CD4-positive, alpha-beta T cell treated with Interleukin-6 for 4 hours (primary cell): ENCODE results near the gene CCDC183.
"Not testable (repeated sequence)": the region's sequence is repeated elsewhere in the genome, so short reads cannot be mapped to it uniquely, and the experiment has no call there.

Experiments used
- DNase-seq: peaks from one replicate; pipeline ENCODE4 v3.0.0-alpha.2; 2020; ENCODE audit warnings: mixed read lengths

The CCDC183 gene

DNA sequence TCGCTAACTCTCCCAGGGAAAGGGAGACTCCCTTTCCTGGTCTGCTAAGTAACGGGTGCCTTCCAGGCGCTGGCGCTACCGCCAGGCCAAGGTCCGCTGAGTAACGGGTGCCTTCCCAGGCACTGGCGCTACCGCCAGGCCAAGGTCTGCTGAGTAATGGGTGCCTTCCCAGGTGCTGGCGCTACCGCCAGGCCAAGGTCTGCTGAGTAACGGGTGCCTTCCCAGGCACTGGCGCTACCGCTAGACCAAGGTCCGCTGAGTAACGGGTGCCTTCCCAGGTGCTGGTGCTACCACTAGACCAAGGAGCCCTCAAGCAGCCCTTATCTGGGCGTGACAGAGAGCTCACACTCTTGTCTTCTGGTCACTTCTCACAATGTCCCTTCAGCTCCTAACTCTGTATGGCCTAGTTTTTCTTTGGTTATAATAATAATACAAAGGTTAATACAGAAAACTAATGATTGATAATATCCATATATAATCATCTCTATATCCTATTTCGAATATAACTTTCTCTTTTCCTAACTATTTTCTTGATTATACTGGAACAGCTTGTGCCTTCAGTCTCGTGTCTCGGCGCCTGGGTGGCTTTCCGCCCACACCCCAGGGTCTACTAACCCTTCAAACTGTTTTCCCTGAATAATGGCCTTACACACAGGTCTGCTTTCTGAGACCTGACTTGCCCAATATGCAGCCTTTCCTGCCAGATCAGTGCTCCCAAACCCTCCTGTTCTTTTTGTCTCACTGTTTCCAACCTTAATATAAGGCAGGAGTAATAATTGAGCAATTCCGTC is 10.4 kb upstream of the CCDC183 start:
- not testable (repeated sequence) for DNase-seq

DNA sequence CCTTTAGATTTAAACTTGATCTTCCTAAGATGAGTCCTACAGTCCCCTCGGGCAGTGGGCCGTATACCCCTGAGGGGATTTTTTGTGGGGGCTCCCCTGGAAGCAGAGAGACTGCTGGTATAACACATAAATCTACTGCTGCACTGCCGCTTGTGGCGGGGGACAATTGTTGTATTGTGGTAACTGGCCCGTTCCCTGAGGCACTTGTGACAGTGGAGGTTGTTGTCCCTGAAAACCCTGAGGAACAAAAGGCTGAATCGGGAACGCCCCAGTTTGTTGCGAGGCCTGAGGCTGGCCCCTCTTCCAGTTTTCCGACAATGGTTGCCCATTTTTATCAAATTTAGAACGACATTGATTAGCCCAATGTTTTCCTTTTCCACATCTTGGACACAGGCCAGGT is 9.7 kb upstream of the CCDC183 start:
- DNase-seq = no peak

DNA sequence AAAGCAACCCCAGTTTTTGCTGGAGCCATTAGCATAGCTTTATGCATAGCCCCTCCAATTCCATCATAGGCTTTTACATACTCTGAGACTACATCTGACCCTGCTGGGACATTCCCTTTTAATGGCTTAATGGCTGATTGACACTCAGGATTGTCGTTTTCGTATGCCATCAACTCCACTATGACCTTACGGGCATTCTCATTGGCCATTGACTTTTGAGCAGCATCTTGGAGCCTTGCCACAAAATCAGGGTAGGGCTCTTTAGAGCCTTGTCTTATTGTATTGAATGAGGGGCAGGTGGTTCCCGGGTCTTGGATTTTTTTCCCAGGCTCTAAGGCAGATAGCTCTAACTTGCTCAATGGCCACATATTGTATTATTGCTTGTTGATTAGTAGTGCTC is 9.2 kb upstream of the CCDC183 start:
- DNase-seq = not testable (repeated sequence)

DNA sequence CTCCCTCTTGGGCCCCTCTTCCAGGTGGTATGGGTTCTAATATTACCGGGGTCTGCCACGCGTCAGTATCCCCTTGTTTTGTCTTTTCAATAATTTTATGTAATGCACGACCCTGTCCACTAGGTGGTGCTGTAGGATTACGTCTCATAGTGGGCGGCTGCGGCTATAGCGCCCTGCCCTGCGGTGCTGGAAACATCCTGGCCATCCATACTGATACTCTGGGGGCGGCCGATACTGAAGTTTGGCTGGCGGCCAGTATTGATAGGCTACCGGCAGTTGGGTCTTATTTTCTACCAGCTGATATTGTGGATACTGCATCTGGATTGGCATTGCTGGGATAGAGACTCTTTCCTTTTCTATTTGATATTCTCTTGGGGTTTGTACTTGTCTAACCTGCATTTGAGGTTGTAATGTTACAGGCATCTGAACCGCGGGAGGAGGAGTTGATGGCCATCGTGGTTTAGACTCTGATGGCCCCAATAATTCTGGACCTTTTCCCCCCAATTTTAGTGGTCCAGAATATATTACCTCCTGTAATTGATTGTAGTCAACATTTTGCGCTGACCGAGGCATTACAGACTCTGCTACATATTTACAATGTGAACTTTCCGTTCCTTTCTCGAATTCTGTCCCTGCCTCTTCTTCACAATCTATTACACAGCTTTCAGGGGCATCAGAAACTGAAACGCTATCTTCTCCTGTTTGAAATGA is 8.3 kb upstream of the CCDC183 start:
- peak; percentile 72 for DNase-seq

DNA sequence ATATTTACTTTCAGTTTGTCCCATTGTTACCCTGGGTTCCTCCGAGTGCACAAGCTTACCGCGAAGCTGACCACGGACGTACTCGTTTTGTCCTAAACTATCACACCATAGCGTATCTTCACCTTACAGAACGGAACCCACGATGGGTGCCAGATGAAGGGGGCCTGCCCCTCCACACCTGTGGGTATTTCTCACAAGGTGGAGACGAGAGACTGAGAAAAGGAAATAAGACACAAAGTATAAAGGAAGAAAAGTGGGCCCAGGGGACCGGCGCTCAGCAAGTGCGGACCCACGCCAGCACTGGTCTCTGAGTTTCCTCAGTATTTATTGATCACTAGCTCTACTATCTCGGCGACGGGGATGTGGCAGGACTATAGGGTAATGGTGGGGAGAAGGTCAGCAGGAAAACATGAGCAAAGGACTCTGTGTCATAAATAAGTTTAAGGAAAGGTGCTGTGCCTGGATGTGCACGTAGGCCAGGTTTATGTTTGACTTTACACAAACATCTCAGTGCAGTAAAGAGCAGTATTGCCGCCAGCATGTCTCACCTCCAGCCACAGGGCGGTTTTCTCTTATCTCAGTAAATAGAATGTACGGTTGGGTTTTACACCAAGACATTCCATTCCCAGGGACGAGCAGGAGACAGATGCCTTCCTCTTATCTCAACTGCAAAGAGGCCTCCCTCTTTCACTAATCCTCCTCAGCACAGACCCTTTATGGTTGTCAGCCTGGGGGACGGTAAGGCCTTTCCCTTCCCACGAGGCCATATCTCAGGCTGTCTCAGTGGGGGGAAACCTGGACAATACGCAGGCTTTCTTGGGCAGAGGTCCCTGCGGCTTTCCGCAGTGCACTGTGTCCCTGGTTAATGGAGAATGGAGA is 7.3 kb upstream of the CCDC183 start:
- not testable (repeated sequence) for DNase-seq

DNA sequence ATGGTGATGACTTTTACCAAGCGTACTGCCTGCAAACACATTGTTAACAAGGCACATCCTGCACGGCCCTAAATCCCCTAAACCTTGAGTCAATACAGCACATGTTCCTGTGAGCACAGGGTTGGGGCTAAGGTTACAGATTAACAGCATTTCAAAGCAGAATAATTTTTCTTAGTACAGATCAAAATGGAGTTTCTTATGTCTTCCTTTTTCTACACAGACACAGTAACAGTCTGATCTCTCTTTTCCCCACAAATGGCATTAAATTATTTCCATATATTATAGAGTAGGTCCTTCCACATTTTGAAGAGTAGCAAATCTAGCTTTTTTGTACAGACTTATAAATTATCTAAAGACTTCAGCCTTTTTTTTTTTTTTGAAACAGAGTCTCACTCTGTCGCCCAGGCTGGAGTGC is 6.6 kb upstream of the CCDC183 start:
- no peak for DNase-seq

DNA sequence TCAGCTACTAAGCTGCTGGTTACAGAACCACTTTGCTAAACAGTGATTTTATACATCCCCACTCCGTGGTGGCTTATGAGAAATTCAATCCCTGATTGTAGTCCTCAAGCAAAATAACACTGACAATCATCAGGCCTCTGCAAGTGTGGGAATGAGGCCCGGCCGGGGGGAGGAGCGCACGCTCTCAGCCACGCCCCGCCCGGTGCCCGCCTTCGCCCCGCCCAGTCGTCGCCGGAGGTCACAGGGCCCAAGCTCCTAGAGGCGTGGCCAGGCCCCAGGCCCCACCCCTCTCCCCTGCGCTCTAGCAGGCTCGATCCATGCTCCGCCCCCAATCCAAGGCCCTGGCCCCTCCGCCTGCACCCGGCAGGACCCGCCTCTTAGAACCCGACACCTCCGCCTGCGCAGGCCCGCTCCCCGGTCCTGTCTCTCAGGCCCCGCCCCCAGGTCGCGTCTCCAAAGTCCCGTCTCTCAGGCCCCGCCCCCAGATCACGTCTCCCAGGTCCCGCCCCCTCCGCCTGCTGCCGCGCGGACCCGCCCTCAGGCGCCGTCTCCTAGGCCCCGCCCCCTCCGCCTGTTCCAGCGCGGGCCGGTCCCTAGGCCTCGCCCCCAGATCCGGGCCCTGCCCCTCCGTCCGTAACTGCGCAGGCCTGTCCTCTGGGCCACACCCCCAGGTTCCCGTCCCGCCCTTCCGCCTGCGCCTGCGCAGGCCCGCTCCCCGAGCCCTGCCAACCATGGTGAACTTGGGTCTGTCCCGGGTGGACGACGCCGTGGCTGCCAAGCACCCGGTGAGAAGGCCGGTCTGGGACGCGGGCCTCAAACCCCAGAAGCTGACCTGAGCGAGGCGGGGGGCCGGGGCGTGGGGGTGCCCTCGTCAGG is 5.3 kb upstream of the CCDC183 start, which contains the start of gene TMEM141:
TMEM141 (plus strand) TSS at position 705 of the 876 bp plus-strand sequence; CDS start at position 732, 27 bp downstream.
- peak; percentile 100 for DNase-seq

DNA sequence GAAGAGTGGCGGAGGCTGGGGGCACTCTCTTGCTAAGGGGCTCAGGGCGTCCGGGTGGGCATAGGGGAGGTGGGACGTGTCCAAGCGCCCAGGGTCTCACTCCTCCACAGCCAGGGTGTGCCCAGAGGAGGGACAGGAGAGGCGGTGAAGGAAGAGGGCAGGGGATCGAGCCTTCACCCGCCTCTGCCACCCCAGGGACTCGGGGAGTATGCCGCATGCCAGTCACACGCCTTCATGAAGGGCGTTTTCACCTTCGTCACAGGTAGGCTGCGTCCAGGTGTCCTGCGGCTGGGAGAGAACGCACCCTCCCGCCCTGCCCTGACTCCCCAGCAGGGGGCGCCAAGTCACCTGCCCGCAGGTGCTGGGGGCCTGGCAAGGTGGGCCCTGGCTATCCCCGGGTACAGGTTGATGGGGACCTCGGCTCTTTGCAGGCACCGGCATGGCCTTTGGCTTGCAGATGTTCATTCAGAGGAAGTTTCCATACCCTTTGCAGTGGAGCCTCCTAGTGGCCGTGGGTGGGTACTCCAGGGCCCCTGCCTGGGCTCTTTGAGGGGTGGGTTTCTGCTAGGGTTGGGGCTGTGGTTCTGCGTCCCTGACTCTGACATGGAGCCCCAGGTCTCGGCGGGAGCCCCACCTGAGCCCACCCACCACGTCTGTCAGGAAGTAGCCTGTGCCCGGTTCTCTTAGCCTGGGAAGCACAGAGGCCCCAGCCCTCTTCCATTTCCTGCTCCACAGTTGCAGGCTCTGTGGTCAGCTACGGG is 4.4 kb upstream of the CCDC183 start:
- peak; percentile 71 for DNase-seq

DNA sequence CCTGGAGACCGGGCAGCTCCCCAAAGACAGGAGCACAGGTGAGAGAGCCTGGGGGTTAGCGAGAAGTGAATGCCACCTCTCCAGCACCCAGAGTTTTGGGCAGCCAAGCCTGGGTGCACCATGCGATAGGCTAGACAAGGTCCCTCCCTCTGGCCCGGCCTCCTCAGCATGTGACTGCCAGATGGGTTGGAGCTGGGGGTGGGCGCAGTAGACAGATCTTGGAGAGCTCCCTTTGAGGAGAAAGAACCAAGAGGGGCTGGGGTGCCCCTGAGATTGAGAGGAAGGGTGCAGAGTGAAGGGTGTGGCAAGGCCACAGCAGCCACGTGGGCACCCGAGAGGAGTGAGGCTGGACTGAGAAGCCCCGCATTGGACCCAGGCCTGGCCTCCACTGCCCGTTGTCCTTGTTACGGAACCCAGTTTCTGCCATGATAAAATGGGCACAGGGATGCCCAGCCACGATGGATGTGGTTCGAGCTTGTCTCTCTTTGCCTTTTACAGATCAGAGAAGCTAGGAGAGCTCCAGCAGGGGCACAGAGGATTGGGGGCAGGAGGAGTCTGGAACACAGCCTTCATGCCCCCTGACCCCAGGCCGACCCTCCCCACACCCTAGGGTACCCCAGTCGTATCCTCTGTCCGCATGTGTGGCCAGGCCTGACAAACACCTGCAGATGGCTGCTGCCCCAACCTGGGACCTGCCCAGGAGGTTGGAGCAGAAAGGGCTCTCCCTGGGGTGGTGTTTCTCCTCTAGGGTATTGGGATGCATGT is 3.6 kb upstream of the CCDC183 start:
- no peak for DNase-seq

DNA sequence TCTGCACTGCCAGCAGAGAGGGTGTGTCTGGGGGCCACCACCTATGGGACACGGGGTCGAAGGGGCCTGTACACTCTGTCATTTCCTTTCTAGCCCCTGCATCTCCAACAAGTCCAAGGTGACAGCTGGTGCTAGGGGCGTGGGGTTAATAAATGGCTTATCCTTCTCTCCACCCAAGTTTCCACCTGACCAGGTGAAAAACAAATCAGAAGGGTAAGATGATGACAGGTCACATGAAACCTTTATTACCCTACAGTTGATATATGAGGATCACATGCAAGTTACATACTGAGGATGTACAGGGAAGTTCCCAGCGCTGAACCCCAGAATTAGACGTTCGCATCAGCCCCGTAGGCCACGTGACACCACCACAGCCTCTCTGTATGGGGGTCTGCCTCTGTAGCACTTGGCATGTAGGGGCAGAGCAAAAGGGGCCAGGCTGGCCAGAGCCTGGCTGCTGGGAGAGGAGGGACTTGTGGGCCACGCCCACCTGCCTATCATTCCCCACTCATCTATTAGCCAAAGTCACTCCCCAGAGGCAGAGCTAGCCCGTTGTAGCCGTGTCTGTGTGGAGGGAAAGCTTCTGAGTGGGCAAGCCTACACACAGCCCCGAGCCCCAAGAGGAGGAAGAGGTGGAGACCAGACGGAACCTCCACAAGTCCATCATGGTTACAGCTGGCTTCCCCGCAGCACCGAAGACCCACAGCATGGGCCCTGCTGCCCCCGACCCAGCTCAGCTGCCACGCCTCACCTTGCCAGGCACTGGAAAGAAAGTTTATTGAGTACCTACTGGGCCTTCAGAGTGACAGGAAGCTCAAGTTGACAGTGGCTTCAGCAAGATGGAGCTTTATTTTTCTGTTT is 2.8 kb upstream of the CCDC183 start:
- DNase-seq = no peak

DNA sequence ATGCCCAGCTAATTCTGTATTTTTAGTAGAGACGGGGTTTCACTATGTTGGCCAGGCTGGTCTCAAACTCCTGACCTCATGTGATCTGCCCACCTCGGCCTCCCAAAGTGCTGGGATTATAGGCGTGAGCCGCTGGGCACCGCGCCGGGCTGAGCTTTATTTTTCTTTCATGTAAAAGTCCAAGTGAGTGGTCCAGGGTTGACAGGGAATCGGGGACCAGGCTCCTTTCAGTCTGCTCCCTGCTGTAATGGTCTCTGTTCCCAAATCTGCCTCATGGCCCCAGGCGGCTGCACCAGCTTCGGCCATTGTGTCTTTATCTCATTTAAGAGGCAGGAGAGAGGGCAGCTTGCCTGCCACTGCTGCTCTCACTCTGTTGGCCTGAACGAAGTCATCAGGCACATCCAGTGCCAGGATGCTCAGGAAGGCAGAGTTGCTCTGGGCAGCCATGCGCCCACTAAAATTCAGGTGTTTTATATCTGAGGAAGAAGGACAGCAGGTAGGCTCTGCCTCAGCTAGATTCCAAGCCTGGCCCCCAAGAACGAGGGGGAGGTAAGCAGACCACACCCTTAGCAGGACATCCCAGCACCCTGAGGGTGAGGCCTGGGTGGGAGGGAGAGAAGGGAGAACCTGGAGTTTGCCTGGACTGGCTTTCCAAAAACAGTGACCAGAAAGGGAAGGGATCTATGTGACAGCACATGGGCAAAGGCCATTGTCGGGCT is 1.7 kb upstream of the CCDC183 start:
- DNase-seq = no peak

DNA sequence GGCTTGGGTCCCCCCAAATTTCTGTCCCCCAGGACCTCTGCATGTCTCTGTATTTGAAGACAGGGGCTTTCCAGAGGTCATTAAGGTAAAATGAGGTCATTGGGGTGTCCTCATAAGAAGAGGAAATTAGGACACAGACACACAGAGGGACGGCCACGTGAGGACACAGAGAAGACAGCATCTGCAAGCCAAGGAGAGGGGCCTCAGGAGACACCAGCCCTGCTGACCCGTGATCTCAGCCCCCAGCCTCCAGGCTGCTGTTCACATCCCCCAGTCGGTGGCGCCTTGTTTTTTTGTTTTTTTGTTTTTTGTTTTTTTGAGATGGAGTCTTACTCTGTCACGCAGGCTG is 1.2 kb upstream of the CCDC183 start:
- no peak for DNase-seq

DNA sequence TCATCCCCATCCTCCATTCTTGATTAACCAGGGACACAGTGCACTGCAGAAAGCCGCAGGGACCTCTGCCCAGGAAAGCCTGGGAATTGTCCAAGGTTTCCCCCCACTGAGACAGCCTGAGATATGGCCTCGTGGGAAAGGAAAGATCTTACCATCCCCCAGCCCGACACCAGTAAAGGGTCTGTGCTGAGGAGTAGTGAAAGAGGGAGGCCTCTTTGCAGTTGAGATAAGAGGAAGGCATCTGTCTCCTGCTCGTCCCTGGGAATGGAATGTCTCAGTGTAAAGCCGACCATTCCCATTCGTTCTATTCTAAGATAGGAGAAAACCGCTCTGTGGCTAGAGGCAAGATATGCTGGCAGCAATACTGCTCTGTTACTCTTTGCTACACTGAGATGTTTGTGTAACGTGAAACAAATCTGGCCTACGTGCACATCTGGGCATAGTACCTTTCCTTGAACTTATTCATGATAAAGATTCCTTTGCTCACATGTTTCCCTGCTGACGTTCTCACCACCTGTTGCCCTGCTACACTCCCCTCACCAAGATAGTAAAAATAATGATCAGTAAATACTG is 723 bp downstream of the CCDC183 start:
- DNase-seq = not testable (repeated sequence)

DNA sequence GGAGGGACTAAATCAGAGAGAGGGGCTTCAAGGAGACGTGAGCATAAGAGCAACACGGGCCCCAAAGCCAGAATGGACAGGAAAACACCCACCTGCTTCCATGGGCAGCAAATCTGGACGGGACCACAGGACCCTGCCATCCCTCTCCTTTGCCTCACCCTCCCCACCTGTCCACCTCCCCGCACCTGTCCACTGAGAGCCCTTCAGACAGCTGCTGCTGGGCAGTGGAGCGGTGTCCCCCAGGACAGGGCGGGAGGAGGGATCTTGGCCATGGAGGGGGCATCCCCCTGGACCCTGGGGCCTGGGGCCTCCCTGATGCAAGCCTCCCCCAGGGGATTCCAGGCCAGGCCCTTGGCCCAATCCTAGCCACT is 2.6 kb downstream of the CCDC183 start:
- no peak for DNase-seq

DNA sequence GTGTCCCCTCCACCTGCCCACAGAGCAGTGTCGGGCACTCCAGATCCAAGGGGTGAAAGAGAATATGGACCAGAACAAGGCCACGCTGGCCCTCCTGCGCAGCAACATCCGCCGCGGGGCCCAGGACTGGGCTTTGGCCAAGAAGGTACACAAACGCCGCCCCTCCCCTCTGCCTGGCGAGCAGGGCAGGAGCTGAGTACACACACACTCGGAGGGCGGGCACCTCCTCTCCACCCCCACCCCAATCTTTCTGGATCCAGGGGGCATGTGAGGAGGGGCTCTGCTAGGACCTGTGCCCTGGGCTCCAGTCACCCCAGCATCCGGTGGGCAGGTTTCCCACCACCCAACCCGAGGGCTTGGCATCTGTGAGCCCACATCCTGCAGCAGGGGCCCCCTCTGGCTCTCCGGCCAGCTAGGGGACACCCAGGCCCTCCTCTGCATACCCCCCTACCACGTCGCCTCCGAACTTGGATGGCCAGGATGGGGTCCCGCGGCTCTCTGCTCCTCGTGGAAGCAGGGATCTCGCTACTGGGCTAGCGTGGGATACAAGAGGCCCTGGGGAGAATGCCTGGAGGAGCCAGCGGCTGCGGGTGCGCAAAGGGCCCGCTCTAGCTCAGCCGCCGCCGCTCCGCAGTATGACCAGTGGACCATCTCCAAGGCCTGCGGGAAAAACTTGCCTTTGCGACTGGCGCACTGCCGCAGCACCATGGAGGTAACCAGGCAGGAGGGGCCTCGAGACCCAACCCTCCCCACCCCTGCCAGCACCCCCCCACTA is 3.1 kb downstream of the CCDC183 start:
- DNase-seq = no peak

DNA sequence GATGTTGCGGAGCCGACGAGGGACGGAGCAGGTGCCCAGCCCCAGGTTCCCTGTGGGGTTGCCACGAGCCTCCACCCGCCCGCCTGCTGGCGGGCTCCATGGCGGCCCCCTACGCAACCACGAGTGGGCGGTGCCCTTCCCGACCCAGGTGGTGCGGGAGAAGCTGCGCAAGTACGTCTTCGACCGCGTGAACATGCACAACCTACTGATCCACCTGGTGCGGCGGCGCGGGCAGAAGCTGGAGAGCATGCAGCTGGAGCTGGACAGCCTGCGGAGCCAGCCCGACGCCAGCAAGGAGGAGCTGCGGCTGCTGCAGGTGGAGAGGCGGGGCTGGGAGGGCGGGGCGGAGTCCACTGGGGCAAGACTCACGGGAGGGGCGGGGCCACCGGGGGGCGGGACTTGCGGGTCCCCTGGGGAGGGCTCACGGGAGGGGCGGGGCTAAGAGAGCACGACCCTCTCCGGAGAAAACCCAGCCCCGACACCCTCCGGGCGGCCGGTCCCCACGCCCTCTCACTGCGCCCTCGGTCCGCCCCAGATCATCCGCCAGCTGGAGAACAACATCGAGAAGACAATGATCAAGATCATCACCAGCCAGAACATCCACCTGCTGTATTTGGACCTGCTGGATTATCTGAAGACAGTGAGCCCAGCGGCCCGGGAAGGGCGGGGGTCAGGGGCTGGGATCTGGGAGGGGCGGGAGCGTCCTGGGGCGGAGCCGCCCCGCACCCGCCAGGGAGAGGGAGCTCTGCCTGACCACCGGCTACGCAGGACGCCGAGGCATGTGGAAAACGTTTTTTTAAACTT is 3.9 kb downstream of the CCDC183 start:
- DNase-seq = peak; percentile 98

DNA sequence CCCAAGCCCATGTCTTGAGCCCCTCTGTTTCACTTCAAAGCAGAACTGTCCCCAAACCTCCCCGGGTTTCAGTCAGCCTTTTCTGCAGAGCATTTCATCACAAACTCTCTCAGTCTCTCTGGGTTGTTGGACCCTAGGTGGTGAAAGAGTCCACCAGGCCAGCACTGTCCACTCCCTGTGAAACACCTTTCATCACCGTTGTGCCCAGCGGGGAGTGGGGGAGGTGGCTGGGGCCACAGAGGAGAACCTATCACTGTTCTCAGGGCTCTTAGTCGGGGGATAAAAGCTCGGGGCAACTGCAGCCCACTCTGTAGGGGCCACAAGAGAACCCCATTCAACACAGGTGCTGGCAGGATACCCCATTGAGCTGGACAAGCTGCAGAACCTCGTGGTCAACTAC is 6.2 kb downstream of the CCDC183 start:
- DNase-seq = no peak
